GM18951 (cell line): ENCODE measurements around the gene HDAC7.

Experiments
- POLR2A ChIP-seq: IDR thresholded peaks from 4 replicates; pipeline ENCODE4 v1.6.1; 2011; ENCODE audit warnings: mild to moderate bottlenecking; ENCODE audit not compliant: insufficient read length, insufficient read depth; ENCODE audit errors: extremely low read depth
- in situ Hi-C: fragments of 300-500 bp; cut with MboI; formaldehyde crosslinking; loops from one replicate; pipeline ENCODE4 v1.12.0; 2022; ENCODE audit warnings: low sequenced_read_pairs, mixed read lengths, inconsistent platforms; ENCODE audit not compliant: unreplicated experiment

Gene HDAC7

GRCh38 chr12:47753021-47754001, 66.4 kb downstream of the HDAC7 start:
- TF ChIP-seq POLR2A: no peak

GRCh38 chr12:47752552-47752951, 67.2 kb downstream of the HDAC7 start:
- in situ Hi-C loops: no loop called here
- no peak for TF ChIP-seq POLR2A

More at GRCh38 chr12:47753021-47754001, 66.4 kb downstream of the HDAC7 start:
- in situ Hi-C loops: no loop called here

DNA sequence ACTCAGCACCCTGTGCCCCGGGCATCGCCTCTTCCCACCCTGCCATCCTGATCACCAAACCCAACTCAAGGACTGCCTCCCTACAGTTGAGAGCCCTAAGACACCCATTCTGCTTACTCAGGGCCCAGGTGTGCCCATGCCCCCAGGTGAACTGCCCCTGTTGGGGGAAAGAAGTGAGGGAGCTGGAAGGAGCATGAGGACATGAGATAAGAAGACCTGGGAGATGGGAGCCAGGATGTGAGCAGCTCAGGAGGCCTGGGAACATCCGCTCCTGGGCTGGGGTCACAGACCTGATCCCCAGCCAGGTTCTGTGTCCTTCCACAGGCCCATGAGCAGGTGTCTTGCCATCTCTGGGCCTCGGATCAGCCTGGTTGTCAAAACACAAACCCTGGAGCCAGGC, 67.6 kb downstream of the HDAC7 start:
- no peak for TF ChIP-seq POLR2A
- in situ Hi-C loops: no loop called here

- no peak for TF ChIP-seq POLR2A
- in situ Hi-C loops: no loop called here
These were observed 68.1 kb downstream of the HDAC7 start for GRCh38 chr12:47751561-47751960.

GRCh38 chr12:47750916-47751470, 68.7 kb downstream of the HDAC7 start:
- TF ChIP-seq POLR2A: no peak
- in situ Hi-C loops: no loop called here

DNA sequence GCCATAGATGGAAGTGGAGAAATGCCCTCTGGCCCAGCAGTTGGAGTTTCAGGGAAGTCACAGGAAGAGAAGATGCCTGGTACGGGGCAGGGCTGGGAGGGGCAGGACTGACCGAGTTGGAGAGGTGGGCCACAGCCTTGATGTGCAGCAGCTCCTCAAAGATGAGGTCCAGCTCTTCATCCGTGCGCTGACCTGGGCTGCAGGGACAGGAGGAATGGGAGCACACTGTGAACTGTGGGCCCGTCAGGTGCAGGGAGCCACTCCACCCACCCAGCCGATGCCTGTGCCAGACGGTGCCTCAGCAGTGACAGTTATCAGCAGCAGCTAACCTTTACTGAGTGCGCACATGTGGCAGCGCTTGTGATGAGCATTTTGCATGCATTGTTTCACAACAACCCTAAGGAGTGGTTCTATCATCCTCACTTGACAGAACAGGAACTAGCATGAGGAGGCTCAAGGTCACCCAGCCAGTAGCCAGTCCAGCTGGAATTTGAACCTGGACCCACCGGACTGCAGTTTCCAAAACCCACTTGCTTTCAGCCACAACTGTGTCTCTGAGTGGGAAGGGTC, 69.4 kb downstream of the HDAC7 start:
- TF ChIP-seq POLR2A: no peak
- in situ Hi-C loops: no loop called here

GRCh38 chr12:47748899-47749298, 70.8 kb downstream of the HDAC7 start:
- in situ Hi-C loops: no loop called here
- TF ChIP-seq POLR2A: no peak

- in situ Hi-C loops: no loop called here
- no peak for TF ChIP-seq POLR2A
These were observed 71.2 kb downstream of the HDAC7 start for GRCh38 chr12:47748507-47748828.

- TF ChIP-seq POLR2A: no peak
- in situ Hi-C loops: no loop called here
These were observed 71.9 kb downstream of the HDAC7 start for GRCh38 chr12:47747596-47748506.

DNA sequence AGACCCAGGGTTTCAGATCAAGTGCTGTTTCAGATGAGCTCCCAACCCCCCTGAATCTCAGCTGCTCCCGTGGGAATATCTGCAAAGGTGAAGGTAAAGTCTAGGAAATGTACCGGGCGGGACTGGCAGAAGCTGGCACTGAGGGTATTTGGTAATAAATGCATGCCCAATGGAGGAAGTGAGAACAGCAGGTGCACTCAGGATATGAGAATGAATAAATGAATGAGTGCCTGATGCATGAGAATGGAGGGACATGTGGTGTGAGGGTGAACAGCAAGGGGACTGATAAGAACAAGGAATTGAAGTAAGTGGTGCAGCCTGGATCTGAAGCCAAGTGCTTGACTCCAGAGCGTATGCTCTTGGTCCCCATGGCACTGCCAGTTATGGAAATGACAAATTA, 72.6 kb downstream of the HDAC7 start:
- no peak for TF ChIP-seq POLR2A
- in situ Hi-C loops: no loop called here

DNA sequence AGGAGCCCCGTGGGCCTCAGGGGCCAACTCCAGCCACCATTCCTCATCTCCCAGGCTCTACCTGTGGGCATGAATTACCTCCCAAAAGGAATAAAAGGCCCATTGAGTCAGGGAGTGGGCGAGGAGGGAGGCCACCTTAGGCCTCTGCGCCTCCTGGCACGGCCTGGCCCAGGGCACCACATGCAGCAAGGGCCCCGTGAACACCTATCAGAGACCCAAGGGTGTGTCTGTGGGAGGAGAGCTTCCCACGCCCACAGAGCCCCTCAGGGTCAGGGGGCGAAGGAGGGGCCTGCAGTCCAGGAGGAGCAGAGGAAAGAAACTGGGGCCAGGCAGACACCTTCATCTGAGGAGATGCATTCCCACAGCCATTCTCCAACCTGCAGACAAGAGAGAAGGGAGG, 73.2 kb downstream of the HDAC7 start:
- TF ChIP-seq POLR2A: no peak
- in situ Hi-C loops: no loop called here

- no peak for TF ChIP-seq POLR2A
- in situ Hi-C loops: no loop called here
These were observed 73.6 kb downstream of the HDAC7 start for GRCh38 chr12:47746073-47746472.

DNA sequence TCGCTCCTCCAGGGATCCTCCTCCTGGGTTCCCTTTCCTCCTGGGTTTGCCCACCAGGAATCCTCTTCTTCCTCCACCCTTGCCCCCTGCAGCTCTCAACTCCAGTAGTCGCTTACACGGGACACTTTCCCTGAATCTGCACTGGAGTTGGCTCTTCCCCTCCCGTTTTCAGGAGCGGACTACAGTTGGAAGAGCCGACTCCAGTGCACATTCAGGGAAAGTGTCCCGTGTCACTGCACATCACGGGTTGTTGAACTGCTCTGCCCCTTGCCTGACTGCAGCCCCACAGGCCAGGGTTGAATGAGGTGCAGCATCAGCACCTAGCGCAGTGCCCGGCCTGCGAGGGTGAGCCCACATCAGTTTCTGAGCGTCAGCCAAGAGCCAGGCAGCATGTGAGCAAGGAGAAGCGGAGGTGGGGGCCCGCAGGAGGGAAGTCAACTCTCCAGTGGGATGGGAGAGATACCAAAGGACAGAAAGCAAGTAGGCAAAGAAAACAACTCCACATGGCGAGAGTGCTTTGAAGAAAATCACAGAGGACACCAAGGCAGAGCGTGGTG, 74.1 kb downstream of the HDAC7 start:
- no peak for TF ChIP-seq POLR2A
- in situ Hi-C loops: no loop called here

DNA sequence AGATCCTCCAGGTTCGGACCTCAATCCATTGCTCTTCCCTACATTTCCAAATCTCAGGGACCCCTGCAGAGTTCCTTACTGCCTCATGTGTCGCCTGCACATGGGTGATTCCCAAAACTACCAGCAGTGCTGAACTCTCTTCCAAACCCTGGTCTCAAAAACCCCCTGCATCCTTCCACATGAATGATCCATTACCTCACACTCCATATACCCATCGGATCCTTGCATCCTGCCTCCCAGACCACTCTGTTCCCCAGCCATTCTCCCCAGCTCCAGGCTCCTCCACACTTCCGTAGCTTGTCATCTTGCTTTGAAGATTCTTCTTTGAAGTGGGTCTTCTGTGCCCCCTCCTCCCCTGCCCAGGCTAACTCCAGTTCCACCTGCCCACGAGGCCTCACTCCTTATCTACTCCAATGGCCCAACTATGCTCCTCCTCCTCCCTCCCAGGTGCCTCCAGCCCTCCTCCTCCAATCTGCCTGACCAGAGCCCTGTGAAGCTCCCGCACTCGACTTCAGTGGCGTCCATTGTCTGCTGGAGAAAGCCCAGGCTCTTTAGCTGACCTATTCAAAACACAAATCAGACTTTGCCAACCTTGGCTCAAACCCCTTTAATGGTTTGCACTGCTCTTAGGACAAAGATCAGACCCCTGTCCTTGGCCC, 74.8 kb downstream of the HDAC7 start:
- no peak for TF ChIP-seq POLR2A
- in situ Hi-C loops: no loop called here
